ENCODE data around the gene NARF.

Gene NARF

DNA sequence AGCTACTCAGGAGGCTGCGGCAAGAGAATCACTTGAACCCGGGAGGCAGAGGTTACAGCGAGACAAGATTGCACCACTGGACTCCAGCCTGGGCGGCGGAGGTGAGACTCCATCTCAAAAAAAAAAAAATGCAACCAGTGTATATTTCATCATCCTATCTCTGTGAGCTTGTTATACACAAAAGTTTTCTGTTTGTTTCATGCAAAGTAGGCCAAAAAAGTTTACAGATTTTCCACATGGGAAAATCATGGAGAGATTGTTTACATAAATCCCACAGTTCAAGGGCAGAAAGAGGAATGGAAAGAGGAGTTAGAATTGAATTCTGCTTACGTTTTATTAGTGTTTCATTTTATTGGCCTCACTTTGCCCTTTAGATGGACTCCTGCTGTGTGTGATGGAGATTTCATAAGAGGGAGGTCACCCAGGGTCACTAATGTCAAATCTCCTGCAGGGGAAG lies 24.7 kb downstream of the NARF start:
- no peak overlapping the region for H3K4me3 ChIP-seq (ENCODE audit: low read depth, low read length)
- in situ Hi-C loops (cut with HindIII; ENCODE audit: low sequenced_read_pairs), result loop anchor here (10.0 kb wide), 1 partner anchor 62 kb away; no protein-coding TSS in a partner anchor
- DNase-seq (ENCODE audit: low read depth), result no peak
- TF ChIP-seq CTCF (IDR thresholded peaks at IDR 0.05; ENCODE audit: low read depth, low read length, missing control alignments), result no peak

GRCh38 chr17:82483836-82484235 lies 25.3 kb downstream of the NARF start:
- DNase-seq (ENCODE audit: low read depth), result no peak

DNA sequence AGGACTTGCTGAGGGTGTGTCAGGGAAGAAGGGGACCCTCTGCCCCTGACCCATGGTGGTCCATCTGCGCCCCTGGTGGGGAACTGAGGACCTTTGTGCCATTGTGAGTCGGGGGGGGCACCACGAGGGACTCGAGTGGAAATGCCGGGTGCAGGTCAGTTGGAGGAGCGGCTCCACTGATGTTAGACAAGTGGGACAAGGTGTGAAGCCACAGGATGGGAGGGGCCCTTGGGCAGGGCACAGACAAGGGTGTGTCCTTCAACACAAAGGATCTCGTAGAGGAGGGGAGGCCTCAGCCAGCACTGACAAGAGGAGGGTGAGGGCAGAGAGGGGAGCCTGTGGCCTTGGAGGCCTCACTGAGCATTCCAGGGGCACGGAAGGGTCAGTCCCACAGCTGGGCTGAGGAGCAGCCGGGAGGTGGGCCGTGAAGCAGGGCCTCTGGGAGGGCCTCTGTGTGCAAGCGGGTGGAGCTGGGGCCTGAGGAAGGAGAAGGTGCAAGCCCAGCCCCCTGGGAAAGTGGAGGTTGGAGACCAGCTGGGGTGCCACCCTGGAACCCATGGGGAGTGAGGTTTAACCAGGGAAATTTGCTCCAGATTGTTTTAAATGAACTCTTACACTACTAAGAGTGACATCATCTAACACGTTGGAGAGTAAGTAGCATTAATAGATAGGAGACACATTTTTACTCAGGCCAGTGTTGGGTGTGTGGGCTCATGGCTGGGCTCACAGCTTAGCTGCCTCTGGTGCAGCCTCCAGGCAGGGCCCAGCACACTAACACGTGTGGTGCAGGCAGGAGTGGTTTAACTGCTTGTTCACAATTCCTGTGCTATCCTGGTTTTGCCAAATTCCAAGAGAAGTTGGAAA lies 27.9 kb downstream of the NARF start:
- DNase-seq (ENCODE audit: low read depth), result no peak
- in situ Hi-C loops (cut with HindIII; ENCODE audit: low sequenced_read_pairs), result loop anchor here (10.0 kb wide), 1 partner anchor 58 kb away; no protein-coding TSS in a partner anchor
- TF ChIP-seq CTCF (IDR thresholded peaks at IDR 0.05; ENCODE audit: low read depth, low read length, missing control alignments), result no peak
- no peak overlapping the region for H3K4me3 ChIP-seq (ENCODE audit: low read depth, low read length)

More at GRCh38 chr17:82483836-82484235, 25.3 kb downstream of the NARF start:
- no peak overlapping the region for H3K4me3 ChIP-seq (ENCODE audit: low read depth, low read length)
- TF ChIP-seq CTCF (IDR thresholded peaks at IDR 0.05; ENCODE audit: low read depth, low read length, missing control alignments), result no peak
- in situ Hi-C loops (cut with HindIII; ENCODE audit: low sequenced_read_pairs), result loop anchor here (10.0 kb wide), 1 partner anchor 61 kb away; no protein-coding TSS in a partner anchor

DNA sequence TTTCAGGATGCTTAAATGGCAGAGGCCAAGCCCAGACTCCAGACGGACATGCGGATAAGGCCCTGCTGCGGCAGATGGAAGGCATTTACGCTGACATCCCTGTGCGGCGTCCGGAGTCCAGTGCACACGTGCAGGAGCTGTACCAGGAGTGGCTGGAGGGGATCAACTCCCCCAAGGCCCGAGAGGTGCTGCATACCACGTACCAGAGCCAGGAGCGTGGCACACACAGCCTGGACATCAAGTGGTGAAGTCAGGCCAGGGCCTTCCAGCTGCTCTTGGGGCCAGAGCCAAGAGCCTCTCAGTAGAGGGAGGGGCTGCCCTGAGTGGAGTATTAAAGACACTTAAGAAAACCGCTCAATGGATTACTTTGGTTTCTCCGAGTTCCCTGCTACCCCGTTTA lies 29.4 kb downstream of the NARF start:
- in situ Hi-C loops (cut with HindIII; ENCODE audit: low sequenced_read_pairs), result loop anchor here (10.0 kb wide), 1 partner anchor 57 kb away; no protein-coding TSS in a partner anchor

GRCh38 chr17:82489117-82489516 lies 30.6 kb downstream of the NARF start:
- in situ Hi-C loops (cut with HindIII; ENCODE audit: low sequenced_read_pairs), result loop anchor here (10.0 kb wide), 1 partner anchor 56 kb away; no protein-coding TSS in a partner anchor
- no peak for DNase-seq (ENCODE audit: low read depth)
- TF ChIP-seq CTCF (IDR thresholded peaks at IDR 0.05; ENCODE audit: low read depth, low read length, missing control alignments), result no peak
- no peak overlapping the region for H3K4me3 ChIP-seq (ENCODE audit: low read depth, low read length)

More for the DNA sequence above, 29.4 kb downstream of the NARF start:
- no peak overlapping the region for H3K4me3 ChIP-seq (ENCODE audit: low read depth, low read length)
- no peak for DNase-seq (ENCODE audit: low read depth)
- no peak for TF ChIP-seq CTCF (IDR thresholded peaks at IDR 0.05; ENCODE audit: low read depth, low read length, missing control alignments)

- no peak for TF ChIP-seq CTCF (IDR thresholded peaks at IDR 0.05; ENCODE audit: low read depth, low read length, missing control alignments)
- in situ Hi-C loops (cut with HindIII; ENCODE audit: low sequenced_read_pairs), result loop anchor here (10.0 kb wide), 1 partner anchor 55 kb away; no protein-coding TSS in a partner anchor
- no peak overlapping the region for H3K4me3 ChIP-seq (ENCODE audit: low read depth, low read length)
- no peak for DNase-seq (ENCODE audit: low read depth)
Observed at GRCh38 chr17:82489851-82490511, 31.4 kb downstream of the NARF start.
